Erythroblast (primary cell): Measurements from ENCODE around the gene CDYL2.

Source experiments
- GATA1 ChIP-seq: IDR thresholded peaks from 2 replicates; pipeline ENCODE4 v1.6.1; 2011; ENCODE audit warnings: low read depth, mild to moderate bottlenecking, control low read depth, low read length, moderate library complexity
- POLR2A ChIP-seq: IDR thresholded peaks from 2 replicates; pipeline ENCODE4 v1.6.1; 2011; ENCODE audit warnings: mild to moderate bottlenecking, low read length

- TF ChIP-seq POLR2A (no peak), GATA1 (no peak)
Measured at GRCh38 chr16:80664226-80664625, 140.2 kb downstream of the CDYL2 start.
